ENCODE measurements around the gene FIBIN. TPM values are rescaled to one million over a fixed set of nuclear protein-coding genes. Genes with fewer than 3 reads are reported as not detected.
"Not testable (repeated sequence)": the region's sequence is repeated elsewhere in the genome, so short reads cannot be mapped to it uniquely, and the experiment has no call there.

Gene FIBIN
- total and polyA plus RNA-seq, 4 donors: 1.6 to 3.7 (median 2.2) TPM

DNA sequence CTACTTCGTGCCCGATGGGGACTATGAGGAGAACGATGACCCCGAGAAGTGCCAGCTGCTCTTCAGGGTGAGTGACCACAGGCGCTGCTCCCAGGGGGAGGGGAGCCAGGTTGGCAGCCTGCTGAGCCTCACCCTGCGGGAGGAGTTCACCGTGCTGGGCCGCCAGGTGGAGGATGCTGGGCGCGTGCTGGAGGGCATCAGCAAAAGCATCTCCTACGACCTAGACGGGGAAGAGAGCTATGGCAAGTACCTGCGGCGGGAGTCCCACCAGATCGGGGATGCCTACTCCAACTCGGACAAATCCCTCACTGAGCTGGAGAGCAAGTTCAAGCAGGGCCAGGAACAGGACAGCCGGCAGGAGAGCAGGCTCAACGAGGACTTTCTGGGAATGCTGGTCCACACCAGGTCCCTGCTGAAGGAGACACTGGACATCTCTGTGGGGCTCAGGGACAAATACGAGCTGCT lies 751 bp downstream of the FIBIN start:
- Histone ChIP-seq H3K9ac (ENCODE audit: low read depth in 1 of 2, low read length in 2 of 2) (no peak overlapping the region), H3K4me1 (ENCODE audit: control insufficient read depth in 4 of 4, insufficient read depth in 4 of 4, low read length in 3 of 4) (peaks cover 0 to 20% (median 7%) of the 10 kb centered on the region in 4 donors), H3K36me3 (ENCODE audit: control insufficient read depth in 4 of 4, insufficient read depth in 3 of 4, low read depth in 1 of 4, low read length in 3 of 4) (no peaks in the 10 kb centered on the region), H3K27ac (ENCODE audit: low read depth in 1 of 2, low read length in 2 of 2) (no peak overlapping the region), H3K4me3 (ENCODE audit: low read depth in 1 of 3, low read length in 3 of 3) (peak overlapping the region; percentile 57 to 81 (median 59)), H3K9me3 (ENCODE audit: control insufficient read depth in 4 of 4, low read length in 3 of 4) (no peaks in the 10 kb centered on the region), H3K27me3 (ENCODE audit: control insufficient read depth in 4 of 4, insufficient read depth in 4 of 4, low read length in 3 of 4) (no peaks in the 10 kb centered on the region)
- WGBS: 36% methylated on average over 19 of the region's 19 CpGs
- no peak for TF ChIP-seq FOXA2 (IDR thresholded peaks at IDR 0.05)
- TF ChIP-seq CTCF (IDR thresholded peaks at IDR 0.05; ENCODE audit: low read depth, low read length, missing input control): peak; percentile 3
- TF ChIP-seq RXRA (IDR thresholded peaks at IDR 0.05): peak; percentile 55 to 81
- TF ChIP-seq RAD21 (IDR thresholded peaks at IDR 0.05): peak; percentile 6 to 61
- no peak for DNase-seq (ENCODE audit: low spot score)

GRCh38 chr11:26995701-26996460 lies 2.0 kb downstream of the FIBIN start:
- Histone ChIP-seq H3K27ac (ENCODE audit: low read depth in 1 of 2, low read length in 2 of 2) (no peak overlapping the region), H3K36me3 (ENCODE audit: control insufficient read depth in 4 of 4, insufficient read depth in 3 of 4, low read depth in 1 of 4, low read length in 3 of 4) (no peaks in the 10 kb centered on the region), H3K4me1 (ENCODE audit: control insufficient read depth in 4 of 4, insufficient read depth in 4 of 4, low read length in 3 of 4) (peaks cover 0 to 20% (median 7%) of the 10 kb centered on the region in 4 donors), H3K27me3 (ENCODE audit: control insufficient read depth in 4 of 4, insufficient read depth in 4 of 4, low read length in 3 of 4) (no peaks in the 10 kb centered on the region), H3K9me3 (ENCODE audit: control insufficient read depth in 4 of 4, low read length in 3 of 4) (no peaks in the 10 kb centered on the region), H3K4me3 (ENCODE audit: low read depth in 1 of 3, low read length in 3 of 3) (no peak overlapping the region), H3K9ac (ENCODE audit: low read depth in 1 of 2, low read length in 2 of 2) (no peak overlapping the region)
- whole genome bisulfite sequencing: 47% methylated on average over 1 of the region's 1 CpG
- no peak for DNase-seq (ENCODE audit: low spot score)
- TF ChIP-seq JUND (IDR thresholded peaks at IDR 0.05): no peak
- no peak for TF ChIP-seq HNF4A (conservative IDR thresholded peaks at IDR 0.05)

- no peak for DNase-seq (ENCODE audit: low spot score)
- Histone ChIP-seq H3K36me3 (ENCODE audit: control insufficient read depth in 4 of 4, insufficient read depth in 3 of 4, low read depth in 1 of 4, low read length in 3 of 4) (no peaks in the 10 kb centered on the region), H3K4me1 (ENCODE audit: control insufficient read depth in 4 of 4, insufficient read depth in 4 of 4, low read length in 3 of 4) (peaks cover 0 to 20% (median 7%) of the 10 kb centered on the region in 4 donors), H3K4me3 (ENCODE audit: low read depth in 1 of 3, low read length in 3 of 3) (no peak overlapping the region), H3K9ac (ENCODE audit: low read depth in 1 of 2, low read length in 2 of 2) (no peak overlapping the region), H3K27ac (ENCODE audit: low read depth in 1 of 2, low read length in 2 of 2) (no peak overlapping the region), H3K27me3 (ENCODE audit: control insufficient read depth in 4 of 4, insufficient read depth in 4 of 4, low read length in 3 of 4) (no peaks in the 10 kb centered on the region), H3K9me3 (ENCODE audit: control insufficient read depth in 4 of 4, low read length in 3 of 4) (no peaks in the 10 kb centered on the region)
- WGBS: 73% methylated on average over 2 of the region's 2 CpGs
- TF ChIP-seq SP1 (IDR thresholded peaks at IDR 0.05) (no peak), CTCF (IDR thresholded peaks at IDR 0.05; ENCODE audit: low read depth, low read length, missing input control) (no peak), RXRA (IDR thresholded peaks at IDR 0.05) (no peak), ATF3 (IDR thresholded peaks at IDR 0.05) (no peak), YY1 (IDR thresholded peaks at IDR 0.05) (no peak)
These were observed 3.5 kb downstream of the FIBIN start for GRCh38 chr11:26997378-26997777.

GRCh38 chr11:27001136-27001730 lies 7.3 kb downstream of the FIBIN start:
- H3K27ac ChIP-seq (ENCODE audit: low read depth in 1 of 2, low read length in 2 of 2); H3K4me1 ChIP-seq (ENCODE audit: control insufficient read depth in 4 of 4, insufficient read depth in 4 of 4, low read length in 3 of 4); DNase-seq (ENCODE audit: low spot score); H3K9ac ChIP-seq (ENCODE audit: low read depth in 1 of 2, low read length in 2 of 2); H3K27me3 ChIP-seq (ENCODE audit: control insufficient read depth in 4 of 4, insufficient read depth in 4 of 4, low read length in 3 of 4); H3K4me3 ChIP-seq (ENCODE audit: low read depth in 1 of 3, low read length in 3 of 3); H3K36me3 ChIP-seq (ENCODE audit: control insufficient read depth in 4 of 4, insufficient read depth in 3 of 4, low read depth in 1 of 4, low read length in 3 of 4); H3K9me3 ChIP-seq (ENCODE audit: control insufficient read depth in 4 of 4, low read length in 3 of 4): not testable (repeated sequence)
- 62% methylated on average over 4 of the region's 4 CpGs for WGBS

Measured in liver (tissue), 9 donors.